Endothelial cell of umbilical vein (primary cell): Measurements from ENCODE around the gene FUT8. TPM values are rescaled to one million over a fixed set of nuclear protein-coding genes. Genes with fewer than 3 reads are reported as not detected.

Source experiments
- BruUV-seq: library from RNA; stranded (reverse); fragments of 400-500 nt; replicated peaks from 2 replicates; lab custom pipeline; 2021; lab: Mats Ljungman, UMichigan
- CTCF ChIA-PET: fragments of 300-600, 350-600 bp; sonication (Branson Sonifier 250); formaldehyde crosslinking; loops from one replicate; lab custom pipeline; 2021; ENCODE audit warnings: antibody characterized with exemption, inconsistent platforms; lab: Charles Lee
- POLR2A ChIA-PET: fragments of 300-600, 350-600 bp; sonication (Branson Sonifier 250); formaldehyde crosslinking; loops from one replicate; lab custom pipeline; 2021; ENCODE audit warnings: antibody characterized with exemption, inconsistent platforms; lab: Charles Lee
- DNase-seq: peaks from one replicate; pipeline ENCODE4 v3.0.0-alpha.2; 2011; ENCODE audit warnings: low read depth, low spot score
- FAIRE-seq: peaks from 2 replicates; lab custom pipeline; 2011; peaks lifted over from hg19 to GRCh38; lab: Jason Lieb, UNC
- H2AFZ ChIP-seq: 2 replicates; pipeline ENCODE4 v1.6.0; 2012; ENCODE audit warnings: low read depth, low read length, control low read depth, inconsistent platforms
- H3K27ac ChIP-seq: 2 replicates; pipeline ENCODE4 v1.5.1; 2011; ENCODE audit warnings: low read depth, mild to moderate bottlenecking, control low read depth, low read length, moderate library complexity; ENCODE audit not compliant: insufficient read depth
- H3K27me3 ChIP-seq, 2 experiments: 2 replicates each; pipeline versions ENCODE4 v1.6.0 to v1.6.1; 2011; ENCODE audit warnings: low read length in 2 of 2, mixed read lengths in 1 of 2; ENCODE audit not compliant: control insufficient read depth in 2 of 2, insufficient read depth in 2 of 2
- H3K36me3 ChIP-seq, 2 experiments: 2 replicates in 1 of 2; 3 replicates in 1 of 2; pipeline ENCODE4 v1.5.1; 2011; ENCODE audit warnings: low read length in 2 of 2, mild to moderate bottlenecking in 1 of 2, moderate library complexity in 1 of 2; ENCODE audit not compliant: control insufficient read depth in 2 of 2, insufficient read depth in 2 of 2; ENCODE audit errors: extremely low read depth in 1 of 2
- H3K4me1 ChIP-seq: 3 replicates; pipeline ENCODE4 v1.5.1; 2011; ENCODE audit warnings: mild to moderate bottlenecking, low read length; ENCODE audit not compliant: control insufficient read depth, insufficient read depth; ENCODE audit errors: extremely low read depth
- H3K4me2 ChIP-seq: 2 replicates; pipeline ENCODE4 v1.6.1; 2011; ENCODE audit warnings: low read length, control low read depth, mixed read lengths; ENCODE audit not compliant: insufficient read depth
- H3K4me3 ChIP-seq, 3 experiments: fragments of 200-600 bp in 1 of 3; sonication (generic), shearing (Covaris generic) in 1 of 3; replicated peaks in 1 of 3; 2 replicates each; pipeline ENCODE4 v1.5.1; 2011 to 2016; ENCODE audit warnings: control low read depth in 3 of 3, low read length in 3 of 3, mild to moderate bottlenecking in 2 of 3, inconsistent platforms in 1 of 3, low read depth in 1 of 3, moderate library complexity in 1 of 3; ENCODE audit not compliant: insufficient read depth in 1 of 3
- H3K79me2 ChIP-seq: 2 replicates; pipeline ENCODE4 v1.6.0; 2012; ENCODE audit warnings: low read length, inconsistent platforms; ENCODE audit not compliant: control insufficient read depth, insufficient read depth
- H3K9ac ChIP-seq: replicated peaks from 2 replicates; pipeline ENCODE3; 2011; ENCODE audit warnings: low read length, control low read depth; ENCODE audit not compliant: insufficient read depth; ENCODE audit errors: extremely low read depth
- H3K9me1 ChIP-seq: replicated peaks from 3 replicates; pipeline ENCODE4 v1.6.0; 2011; ENCODE audit warnings: mild to moderate bottlenecking, low read length; ENCODE audit not compliant: control insufficient read depth, insufficient read depth; ENCODE audit errors: extremely low read depth
- H3K9me3 ChIP-seq: replicated peaks from 2 replicates; pipeline ENCODE4 v1.5.1; 2012; ENCODE audit warnings: low read length, inconsistent platforms; ENCODE audit not compliant: control insufficient read depth, insufficient read depth
- H4K20me1 ChIP-seq: replicated peaks from 2 replicates; pipeline ENCODE3; 2011; ENCODE audit warnings: mild to moderate bottlenecking, low read length; ENCODE audit not compliant: control insufficient read depth, insufficient read depth; ENCODE audit errors: extremely low read depth
- CTCF ChIP-seq, 2 donors: IDR thresholded peaks; 1 replicate in 1 of 2; 2 replicates in 1 of 2; pipeline ENCODE4 v1.5.1; 2011; ENCODE audit warnings: low read length in 2 of 2, mild to moderate bottlenecking in 2 of 2, moderate library complexity in 2 of 2, control low read depth in 1 of 2, inconsistent platforms in 1 of 2, low read depth in 1 of 2; ENCODE audit not compliant: insufficient read depth in 1 of 2; ENCODE audit errors: extremely low read depth in 1 of 2
- EZH2 ChIP-seq: IDR thresholded peaks from 2 replicates; pipeline ENCODE4 v1.6.1; 2012; ENCODE audit warnings: borderline replicate concordance, low read depth, mild to moderate bottlenecking, moderate library complexity, low read length, inconsistent platforms; ENCODE audit not compliant: severe bottlenecking
- FOS ChIP-seq: IDR thresholded peaks from 2 replicates; pipeline ENCODE4 v1.6.1; 2011; ENCODE audit warnings: mild to moderate bottlenecking, low read length, moderate library complexity, borderline replicate concordance; ENCODE audit not compliant: insufficient read depth
- GATA2 ChIP-seq: IDR thresholded peaks from 2 replicates; pipeline ENCODE4 v1.7.0; 2011; ENCODE audit warnings: low read depth, mild to moderate bottlenecking, moderate library complexity, mixed read lengths, low read length; ENCODE audit not compliant: insufficient read length, insufficient read depth
- JUN ChIP-seq: IDR thresholded peaks from 2 replicates; pipeline ENCODE4 v1.6.1; 2011; ENCODE audit warnings: borderline replicate concordance, low read depth; ENCODE audit not compliant: insufficient read length, insufficient read depth
- MYC ChIP-seq: IDR thresholded peaks from one replicate; pipeline ENCODE4 v1.6.1; 2011; ENCODE audit warnings: mild to moderate bottlenecking, low read depth, low read length
- POLR2A ChIP-seq: IDR thresholded peaks from 2 replicates; pipeline ENCODE4 v1.6.1; 2012; ENCODE audit warnings: low read depth, mild to moderate bottlenecking, control low read depth, low read length
- POLR2AphosphoS5 ChIP-seq: IDR thresholded peaks from 2 replicates; pipeline ENCODE4 v1.6.1; 2012; ENCODE audit warnings: low read depth, mild to moderate bottlenecking, control low read depth, low read length, moderate library complexity; ENCODE audit not compliant: insufficient read depth
- dilution Hi-C: fragments of 300-500 bp; cut with MboI; formaldehyde crosslinking; loops from one replicate; pipeline ENCODE4 v1.15.0; 2019; ENCODE audit warnings: low sequenced_read_pairs; ENCODE audit not compliant: extremely low pct_ligation_motif_present
- intact Hi-C: fragments of 100-400 bp; cut with micrococcal nuclease; formaldehyde crosslinking; loops from one replicate; pipeline ENCODE4 v1.10.0; 2022
- polyA plus RNA-seq, 4 experiments: library from polyadenylated mRNA; depleted of rRNA in 3 of 4; stranded (reverse) in 3 of 4; unstranded in 1 of 4; fragments of >200 nt; gene quantifications; 2 replicates each; pipeline versions ENCODE4 v1.2.1 to v1.2.3, GENCODE V29; 2011 to 2012; ENCODE audit warnings: missing spikeins in 1 of 4
- total RNA-seq: library from RNA; stranded (reverse); gene quantifications from 2 replicates; pipeline ENCODE4 v1.2.3, GENCODE V29; 2021
- TF ChIP-seq, protein P1 (sequence below): IDR thresholded peaks from 2 replicates; pipeline ENCODE4 v1.6.1; 2011; ENCODE audit not compliant: insufficient read depth, insufficient read length

FUT8 gene
- total and polyA plus RNA-seq, 2 donors (not counting 3 experiments of a cell fraction or from before 2014, with no cell fraction given), result 16.7 to 38.8 TPM

DNA sequence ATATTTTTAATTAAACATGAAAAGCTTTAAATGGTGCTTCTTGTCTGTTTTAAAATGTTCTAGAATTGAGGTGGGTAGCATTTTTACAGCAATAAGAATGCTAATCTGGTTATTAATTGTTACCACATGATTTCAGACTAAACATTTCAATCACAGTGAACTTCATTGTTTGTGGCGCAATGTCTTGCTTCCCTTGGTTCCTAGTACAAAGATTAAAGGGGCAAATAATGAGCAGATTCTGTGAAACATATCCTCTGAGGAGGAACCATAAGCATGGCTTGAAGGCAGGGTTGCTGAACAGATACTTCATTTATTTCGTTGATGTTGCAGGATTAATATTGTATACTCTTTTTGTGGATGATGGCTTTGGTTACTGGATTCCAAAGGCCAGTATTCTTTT lies 162.1 kb downstream of the FUT8 start:
- Histone ChIP-seq H3K9me3 (no peaks in the 10 kb centered on the region), H3K4me2 (no peak overlapping the region), H3K27me3 (no peaks in the 10 kb centered on the region), H3K9me1 (no peaks in the 10 kb centered on the region), H2AFZ (no peak overlapping the region), H3K27ac (no peak overlapping the region), H3K36me3 (no peaks in the 10 kb centered on the region), H3K79me2 (peaks cover 2% of the 10 kb centered on the region), H4K20me1 (no peaks in the 10 kb centered on the region), H3K4me3 (no peak overlapping the region), H3K9ac (no peak overlapping the region), H3K4me1 (peaks cover 6% of the 10 kb centered on the region)
- FAIRE-seq (no peak), DNase-seq (no peak)
- TF ChIP-seq JUN (no peak), MYC (no peak), POLR2AphosphoS5 (no peak), FOS (no peak), GATA2 (no peak), POLR2A (no peak), EZH2 (no peak)
- BruUV-seq, result no TSS peak
- ChIA-PET CTCF (no interaction called here), POLR2A (no interaction called here)
- intact Hi-C loops, result no loop called here
- dilution Hi-C loops, result no loop called here

DNA sequence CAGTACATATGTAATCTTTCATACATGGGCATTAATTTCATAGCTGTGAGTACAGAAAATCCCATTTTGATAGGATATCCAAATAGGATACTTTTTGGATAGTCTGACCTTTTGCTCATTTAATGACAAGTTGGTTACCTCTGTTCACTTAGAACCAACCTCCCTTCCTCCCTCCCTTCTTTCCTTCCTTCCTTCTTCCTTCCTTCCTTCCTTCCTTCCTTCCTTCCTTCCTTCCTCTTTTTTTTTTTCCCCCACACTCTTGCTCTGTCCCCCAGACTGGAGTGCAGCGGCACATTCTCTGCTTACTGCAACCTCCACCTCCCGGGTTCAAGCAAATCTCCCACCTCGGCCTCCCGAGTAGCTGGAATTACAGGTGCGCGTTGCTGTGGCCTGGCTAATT lies 162.9 kb downstream of the FUT8 start:
- TF ChIP-seq FOS, result no peak
- TF ChIP-seq GATA2, result no peak
- no peak for TF ChIP-seq POLR2AphosphoS5
- TF ChIP-seq MYC, result no peak
- TF ChIP-seq, protein P1, sequence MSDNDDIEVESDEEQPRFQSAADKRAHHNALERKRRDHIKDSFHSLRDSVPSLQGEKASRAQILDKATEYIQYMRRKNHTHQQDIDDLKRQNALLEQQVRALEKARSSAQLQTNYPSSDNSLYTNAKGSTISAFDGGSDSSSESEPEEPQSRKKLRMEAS, result no peak
- TF ChIP-seq CTCF (IDR thresholded peaks at IDR 0.05; ENCODE audit: extremely low read depth in 1 of 2, insufficient read depth in 1 of 2, low read depth in 1 of 2, low read length in 2 of 2), result no peak
- DNase-seq (no peak), FAIRE-seq (no peak)
- Histone ChIP-seq H3K4me3 (no peak overlapping the region), H3K27ac (no peak overlapping the region), H3K4me1 (peaks cover 6% of the 10 kb centered on the region), H3K9me3 (no peaks in the 10 kb centered on the region), H2AFZ (no peak overlapping the region), H3K9ac (no peak overlapping the region), H3K27me3 (no peaks in the 10 kb centered on the region), H3K9me1 (no peaks in the 10 kb centered on the region), H3K79me2 (peaks cover 2% of the 10 kb centered on the region), H3K36me3 (no peaks in the 10 kb centered on the region), H4K20me1 (no peaks in the 10 kb centered on the region), H3K4me2 (no peak overlapping the region)
- intact Hi-C loops (no loop called here), dilution Hi-C loops (no loop called here)
- BruUV-seq, result no TSS peak
- ChIA-PET CTCF (interaction anchor here (1.4 kb wide), 1 partner anchor 160 kb away, joined by 3 read pairs; no protein-coding TSS in a partner anchor), POLR2A (no interaction called here)
